Lung microvascular endothelial cell (primary cell): ENCODE results near the gene GFI1B. TPM values are rescaled to one million over a fixed set of nuclear protein-coding genes. Genes with fewer than 3 reads are reported as not detected.
"Not testable (repeated sequence)": the region's sequence is repeated elsewhere in the genome, so short reads cannot be mapped to it uniquely, and the experiment has no call there.

Experiments used
- DNase-seq, 2 donors: peaks; one replicate each; pipeline versions ENCODE4 v3.0.0 to v3.0.0-alpha.2; 2010; ENCODE audit warnings: low read depth in 2 of 2
- total RNA-seq: library from RNA; depleted of rRNA; stranded (reverse); fragments of >200 nt; gene quantifications from 2 replicates; pipeline ENCODE4 v1.2.1, GENCODE V29; 2014

The GFI1B gene
- total RNA-seq, 1 donor from 2014 or later, result not detected

DNA sequence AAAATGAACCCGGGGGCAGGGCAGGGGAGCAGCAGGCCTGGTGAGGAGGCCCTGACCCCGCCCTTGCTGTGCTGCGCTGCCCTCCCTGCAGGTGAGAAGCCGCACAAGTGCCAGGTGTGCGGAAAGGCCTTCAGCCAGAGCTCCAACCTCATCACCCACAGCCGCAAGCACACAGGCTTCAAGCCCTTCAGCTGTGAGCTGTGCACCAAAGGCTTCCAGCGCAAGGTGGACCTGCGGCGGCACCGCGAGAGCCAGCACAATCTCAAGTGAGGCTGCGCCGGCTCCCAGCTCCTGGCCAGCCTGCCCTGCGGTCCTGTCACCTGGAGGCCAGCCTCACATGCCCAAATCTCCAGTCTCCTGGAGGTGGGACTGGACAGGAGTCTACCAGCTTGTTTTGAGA is 12.3 kb downstream of the GFI1B start:
- no peak for DNase-seq

GRCh38 chr9:132991351-132992300 is 13.1 kb downstream of the GFI1B start:
- no peak for DNase-seq

- no peak for DNase-seq
These were observed 15.0 kb downstream of the GFI1B start for GRCh38 chr9:132993511-132993939.

GRCh38 chr9:132994410-132995120 is 16.1 kb downstream of the GFI1B start:
- DNase-seq, result no peak

- DNase-seq, result no peak
These were observed 16.6 kb downstream of the GFI1B start for GRCh38 chr9:132995121-132995420.

- DNase-seq, result no peak
These were observed 17.4 kb downstream of the GFI1B start for GRCh38 chr9:132995879-132996278.

- no peak for DNase-seq
These were observed 18.0 kb downstream of the GFI1B start for GRCh38 chr9:132996526-132996925.

DNA sequence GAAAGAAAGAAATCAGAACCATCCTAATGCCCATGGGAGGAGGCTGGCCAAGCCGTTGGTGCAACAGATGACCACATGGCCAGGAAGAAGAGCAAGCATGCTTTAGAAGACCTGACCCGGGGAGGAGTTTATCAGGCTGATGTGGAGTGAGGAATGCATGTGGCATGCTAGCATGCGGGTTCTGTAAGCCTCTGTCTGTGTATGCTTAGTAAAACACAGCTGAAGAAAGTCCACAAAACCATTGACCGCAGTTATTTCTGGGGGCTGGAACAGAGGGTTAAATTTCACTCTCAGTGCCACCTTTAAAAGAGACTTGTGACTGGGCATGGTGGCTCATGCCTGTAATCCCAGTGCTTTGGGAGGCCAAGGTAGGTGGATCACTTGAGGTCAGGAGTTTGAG is 19.1 kb downstream of the GFI1B start:
- DNase-seq, result no peak

DNA sequence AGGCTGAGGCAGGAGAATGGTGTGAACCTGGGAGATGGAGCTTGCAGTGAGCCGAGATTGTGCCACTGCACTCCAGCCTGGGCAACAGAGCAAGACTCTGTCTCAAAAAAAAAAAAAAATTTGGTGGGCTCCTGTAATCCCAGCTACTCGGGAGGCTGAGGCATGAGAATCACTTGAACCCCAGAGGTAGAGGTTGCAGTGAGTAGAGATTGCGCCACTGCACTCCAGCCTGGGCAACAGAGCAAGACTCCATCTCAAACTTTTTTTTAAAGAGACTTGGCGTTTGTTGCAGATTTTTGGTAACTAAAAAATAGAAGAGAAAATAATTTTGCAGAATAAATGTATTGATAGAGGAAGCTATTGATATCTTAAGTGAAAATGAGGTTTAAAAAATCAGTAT is 19.7 kb downstream of the GFI1B start:
- DNase-seq, result not testable (repeated sequence)

DNA sequence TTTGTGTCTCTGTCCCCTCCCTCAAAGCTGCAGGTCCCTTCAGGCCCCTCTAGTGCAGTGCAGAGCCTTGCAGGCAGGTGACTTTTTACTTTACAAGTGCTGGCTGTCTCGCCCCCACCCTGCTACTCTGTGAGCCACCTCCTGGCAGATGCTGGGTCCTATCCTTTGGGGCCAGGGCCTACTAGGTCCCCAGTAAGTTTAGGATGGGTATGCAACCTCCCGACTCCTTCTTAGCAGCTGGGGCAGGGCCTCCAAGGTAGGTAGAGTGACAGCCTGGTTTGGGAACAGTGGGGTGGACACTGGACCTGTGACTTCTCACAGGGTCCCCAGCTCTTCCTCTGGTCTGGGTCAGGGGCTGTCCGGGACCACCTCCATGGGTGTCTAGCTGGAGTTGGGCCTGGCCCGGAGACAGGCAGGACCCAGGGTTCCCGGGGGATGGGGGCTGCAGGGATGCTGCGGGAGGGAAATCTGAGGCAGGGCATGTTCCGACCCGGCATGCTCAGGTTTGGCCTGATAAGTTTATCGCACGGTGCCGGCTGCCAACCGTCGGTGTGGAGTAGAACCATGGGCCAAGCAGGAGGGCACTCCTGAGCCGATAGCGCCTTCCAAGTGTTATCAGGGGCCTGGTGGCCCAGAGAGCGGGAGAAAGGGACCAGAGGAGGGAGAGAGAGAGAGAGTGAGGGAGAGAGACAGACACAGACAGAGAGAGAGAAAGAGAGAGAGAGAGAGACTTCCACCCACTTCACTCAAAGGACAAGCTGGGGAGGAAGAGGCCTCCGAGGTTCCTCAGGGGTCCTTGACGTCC is 20.5 kb downstream of the GFI1B start:
- DNase-seq, result no peak

GRCh38 chr9:133002147-133003070 is 23.9 kb downstream of the GFI1B start:
- DNase-seq, result no peak

GRCh38 chr9:133003071-133003461 is 24.6 kb downstream of the GFI1B start:
- no peak for DNase-seq

GRCh38 chr9:133003671-133004090 is 25.2 kb downstream of the GFI1B start:
- no peak for DNase-seq

DNA sequence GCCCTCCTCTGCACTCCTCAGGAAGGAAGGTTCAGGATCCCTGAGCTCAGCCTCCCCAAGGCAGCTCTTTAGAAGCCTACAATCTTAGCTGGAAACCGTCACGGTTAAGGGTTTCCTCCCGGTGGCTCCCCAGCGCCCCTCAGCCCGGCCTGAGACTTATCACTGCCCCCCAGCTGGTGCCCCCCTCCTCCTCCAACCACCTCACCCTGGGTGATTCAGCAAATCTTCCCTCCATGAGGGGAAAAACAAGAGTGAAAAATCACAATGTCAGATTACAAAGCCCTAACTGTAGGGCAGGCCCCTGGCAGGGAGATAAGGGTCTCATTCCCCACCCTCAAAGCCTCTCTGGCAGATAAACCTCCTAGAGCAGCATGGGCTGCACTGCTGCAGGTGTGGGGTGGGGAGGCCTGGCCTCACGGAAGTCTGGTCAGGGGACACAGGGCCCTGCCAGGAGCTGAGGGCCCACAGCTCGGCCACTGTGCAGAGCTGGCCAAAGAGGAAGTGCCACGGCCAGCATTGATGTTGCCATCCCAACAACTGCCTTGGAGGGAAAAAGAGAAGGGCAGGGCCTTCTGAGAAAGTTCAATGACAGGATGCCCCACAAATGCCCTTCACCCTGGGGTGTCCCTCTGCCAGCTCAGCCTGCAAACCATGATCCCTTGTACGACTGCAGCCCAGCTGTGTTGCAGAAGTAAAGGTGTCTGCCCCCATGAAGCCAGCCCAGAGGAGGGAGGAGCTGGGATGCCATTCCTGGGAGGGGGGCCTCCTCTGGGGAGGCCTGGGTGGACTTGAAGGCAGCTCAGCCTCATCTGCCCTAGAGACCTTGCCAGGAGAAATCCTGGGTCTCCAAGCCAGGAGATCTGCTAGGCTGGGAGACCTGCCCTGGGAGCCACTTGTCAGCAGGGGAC is 25.9 kb downstream of the GFI1B start:
- DNase-seq, result no peak

DNA sequence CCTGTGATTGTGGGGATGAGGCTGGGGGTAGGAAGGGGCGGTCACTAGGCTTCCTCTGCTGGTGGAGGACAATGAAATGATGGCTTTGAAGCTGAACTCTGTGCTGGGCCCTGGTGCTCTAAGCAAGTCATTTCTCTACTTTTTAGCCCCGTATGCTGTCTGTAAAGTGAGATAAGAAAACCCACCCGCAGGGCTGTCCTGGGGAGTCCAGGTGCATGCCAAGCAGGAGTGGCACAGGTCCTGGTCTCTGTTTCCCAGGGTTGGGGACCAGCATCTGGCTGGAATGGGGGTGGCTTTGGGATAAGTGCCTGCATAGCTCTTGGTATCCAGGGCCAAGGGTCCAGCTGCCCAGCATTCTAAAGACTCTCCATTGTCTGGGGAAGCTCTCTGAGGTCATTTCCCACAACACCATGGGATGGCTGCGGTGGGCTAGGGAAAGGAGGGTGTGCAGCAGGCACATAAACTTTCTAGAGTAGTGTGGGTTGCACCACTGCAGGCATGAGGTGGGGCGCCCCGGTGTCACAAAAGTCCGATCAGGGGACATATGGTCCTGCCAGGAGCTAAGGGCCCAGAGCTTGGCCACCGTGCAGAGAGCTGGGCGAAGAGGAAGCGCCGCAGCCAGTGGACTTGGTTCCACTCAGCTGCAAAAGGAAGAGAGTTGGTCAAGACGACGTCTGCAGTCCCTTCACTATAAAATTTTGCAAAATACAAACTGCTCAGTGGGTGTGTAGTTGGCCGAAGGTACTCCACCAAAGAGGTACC is 26.7 kb downstream of the GFI1B start:
- DNase-seq, result no peak

DNA sequence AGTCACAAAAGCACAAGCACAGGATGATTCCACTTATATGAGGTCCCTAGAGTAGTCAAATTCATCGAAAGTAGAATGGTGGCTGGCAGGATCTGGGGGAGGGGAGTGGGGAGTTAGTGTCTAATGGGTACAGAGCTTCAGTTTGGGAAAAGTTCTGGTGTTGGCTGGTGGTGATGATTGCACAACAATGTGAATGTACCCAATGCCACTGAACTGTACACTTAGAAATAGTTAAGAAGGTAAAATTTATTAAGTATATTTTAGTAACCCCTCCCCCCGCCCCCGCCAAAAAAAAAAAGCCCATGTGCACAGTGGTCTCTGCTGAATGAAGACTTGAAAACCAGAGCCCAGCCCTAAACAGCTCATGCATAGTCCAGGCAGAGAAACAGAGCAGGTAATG is 27.5 kb downstream of the GFI1B start:
- no peak for DNase-seq

DNA sequence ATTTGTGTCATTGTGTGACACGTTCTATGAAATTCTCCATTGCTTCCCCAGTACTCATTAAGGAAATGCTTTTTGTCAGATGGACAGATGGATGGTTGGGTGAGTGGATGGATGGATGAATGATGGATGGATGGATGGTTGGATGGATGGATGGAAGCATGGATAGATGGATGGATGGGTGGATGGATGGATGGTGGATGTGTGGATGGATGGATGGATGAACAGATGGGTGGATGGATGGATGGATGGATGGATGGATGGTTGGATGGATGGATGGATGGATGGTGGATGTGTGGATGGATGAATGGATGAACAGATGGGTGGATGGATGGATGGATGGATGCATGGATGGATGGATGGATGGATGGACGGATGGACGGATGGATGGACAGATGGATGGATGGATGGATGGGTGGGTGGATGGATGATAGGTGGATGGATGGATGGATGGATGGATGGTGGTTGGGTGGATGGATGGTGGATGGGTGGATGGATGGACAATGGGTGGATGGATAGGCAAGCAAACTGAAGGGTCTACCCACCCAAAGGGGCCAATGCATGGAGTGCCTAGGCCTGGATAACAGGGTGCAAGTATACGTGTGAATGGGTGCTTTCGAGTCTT is 28.3 kb downstream of the GFI1B start:
- no peak for DNase-seq

- DNase-seq, result no peak
These were observed 29.9 kb downstream of the GFI1B start for GRCh38 chr9:133008406-133008805.

DNA sequence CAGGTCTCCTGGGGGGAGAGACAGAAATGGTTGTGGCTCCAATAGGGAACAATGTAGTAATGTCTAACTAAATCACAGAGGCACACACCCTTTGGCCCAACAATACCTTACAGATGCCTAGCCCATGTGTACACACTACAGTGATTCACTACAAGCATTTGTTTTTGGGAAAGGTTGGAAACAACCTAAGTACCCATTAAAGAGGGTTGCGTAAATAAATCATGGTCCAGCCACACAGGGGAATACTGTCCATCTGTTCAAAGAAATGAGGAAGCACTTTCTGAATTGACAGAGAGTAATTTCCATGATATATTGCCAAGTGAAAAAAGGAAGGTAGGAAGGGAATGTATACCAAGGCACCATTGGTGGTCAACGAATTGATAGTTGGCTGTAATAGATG is 30.3 kb downstream of the GFI1B start:
- DNase-seq, result no peak
